HFFc6 (cell line): Measurements from ENCODE around the gene CDC14B. TPM values are rescaled to one million over a fixed set of nuclear protein-coding genes. Genes with fewer than 3 reads are reported as not detected.

Source experiments
- DNase-seq: peaks from one replicate; pipeline ENCODE4 v3.0.0-alpha.2; 2018
- H3K27ac Mint-ChIP-seq: 2 replicates; pipeline ENCODE4 v1.8.0; 2020; ENCODE audit warnings: mild to moderate bottlenecking, mixed read lengths
- H3K27me3 Mint-ChIP-seq: 2 replicates; pipeline ENCODE4 v1.8.0; 2021; ENCODE audit warnings: mild to moderate bottlenecking, moderate library complexity, mixed read lengths; ENCODE audit not compliant: insufficient read depth
- H3K36me3 Mint-ChIP-seq: 2 replicates; pipeline ENCODE4 v1.8.0; 2021; ENCODE audit warnings: low read depth, mixed read lengths
- H3K4me1 Mint-ChIP-seq: 2 replicates; pipeline ENCODE4 v1.8.0; 2020; ENCODE audit warnings: low read depth, mixed read lengths
- H3K4me3 Mint-ChIP-seq: 2 replicates; pipeline ENCODE4 v1.8.0; 2020; ENCODE audit warnings: mild to moderate bottlenecking, moderate library complexity, mixed read lengths
- H3K9me3 Mint-ChIP-seq: 2 replicates; pipeline ENCODE4 v1.8.0; 2020; ENCODE audit warnings: mild to moderate bottlenecking, mixed read lengths
- CTCF ChIP-seq: fragments of 200-600 bp; sonication (generic); IDR thresholded peaks from 2 replicates; pipeline ENCODE4 v1.5.0; 2021; ENCODE audit warnings: antibody characterized with exemption, mild to moderate bottlenecking
- total RNA-seq, 6 experiments: library from RNA; stranded (reverse); fragmentation: NEBNext Ultra II Directional; extraction: Animal tissue kit (Norgen Biotek cat#: 25700); gene quantifications; 2 replicates in 1 of 6; 3 replicates in 5 of 6; pipeline ENCODE4 v1.2.3, GENCODE V29; 2021

Gene CDC14B
- total RNA-seq, 6 experiments from 2014 or later, result 10.7 to 14.9 (median 12.1) TPM

GRCh38 chr9:96564217-96564616, 55.4 kb downstream of the CDC14B start:
- TF ChIP-seq CTCF, result no peak
- DNase-seq, result no peak
- no peak overlapping the region; the same call in 1 of the 2 replicates for H3K4me3 Mint-ChIP-seq
- H3K4me1 Mint-ChIP-seq, result peaks cover 33% of the 10 kb centered on the region
- H3K36me3 Mint-ChIP-seq, result no peaks in the 10 kb centered on the region
- no peaks in the 10 kb centered on the region; the same call in 1 of the 2 replicates for H3K27me3 Mint-ChIP-seq
- H3K27ac Mint-ChIP-seq, result no peak overlapping the region
- H3K9me3 Mint-ChIP-seq, result no peaks in the 10 kb centered on the region

- TF ChIP-seq CTCF, result no peak
Measured at GRCh38 chr9:96559339-96559943, 60.2 kb downstream of the CDC14B start.

GRCh38 chr9:96557921-96558320, 61.7 kb downstream of the CDC14B start:
- no peak overlapping the region for H3K27ac Mint-ChIP-seq
- H3K9me3 Mint-ChIP-seq, result no peaks in the 10 kb centered on the region
- H3K4me1 Mint-ChIP-seq, result peaks cover 45% of the 10 kb centered on the region
- no peaks in the 10 kb centered on the region; the same call in 1 of the 2 replicates for H3K36me3 Mint-ChIP-seq
- no peak for TF ChIP-seq CTCF
- H3K4me3 Mint-ChIP-seq, result no peak overlapping the region
- H3K27me3 Mint-ChIP-seq, result peaks cover 1% of the 10 kb centered on the region
- DNase-seq, result no peak

More at GRCh38 chr9:96559339-96559943, 60.2 kb downstream of the CDC14B start:
- H3K4me3 Mint-ChIP-seq, result no peak overlapping the region
- H3K36me3 Mint-ChIP-seq, result no peaks in the 10 kb centered on the region; the same call in 1 of the 2 replicates
- H3K9me3 Mint-ChIP-seq, result no peaks in the 10 kb centered on the region
- peaks cover 1% of the 10 kb centered on the region for H3K27me3 Mint-ChIP-seq
- no peak overlapping the region for H3K27ac Mint-ChIP-seq
- no peak for DNase-seq
- peaks cover 33% of the 10 kb centered on the region for H3K4me1 Mint-ChIP-seq

- Mint-ChIP-seq H3K4me1 (peaks cover 56% of the 10 kb centered on the region), H3K36me3 (no peaks in the 10 kb centered on the region; the same call in 1 of the 2 replicates), H3K27ac (peak overlapping the region; percentile 48), H3K4me3 (peak overlapping the region; percentile 37; the same call in 1 of the 2 replicates), H3K9me3 (no peaks in the 10 kb centered on the region), H3K27me3 (peaks cover 1% of the 10 kb centered on the region)
- no peak for DNase-seq
- TF ChIP-seq CTCF, result no peak
Measured at GRCh38 chr9:96556701-96557461, 62.8 kb downstream of the CDC14B start.

GRCh38 chr9:96555567-96556386, 63.9 kb downstream of the CDC14B start:
- Mint-ChIP-seq H3K4me3 (peak overlapping the region; percentile 76), H3K9me3 (no peaks in the 10 kb centered on the region), H3K4me1 (peaks cover 58% of the 10 kb centered on the region), H3K27ac (peak overlapping the region; percentile 93), H3K36me3 (peaks cover 4% of the 10 kb centered on the region; the same call in 1 of the 2 replicates), H3K27me3 (peaks cover 1% of the 10 kb centered on the region)
- peak; percentile 51 for DNase-seq
- no peak for TF ChIP-seq CTCF
